GM21576 (cell line): Measurements from ENCODE around the gene B3GAT3.
"Not testable (repeated sequence)": the region's sequence is repeated elsewhere in the genome, so short reads cannot be mapped to it uniquely, and the experiment has no call there.

Source experiments
- ATAC-seq: cut with Tn5 transposase; IDR thresholded peaks from one replicate; pipeline ENCODE4 v1.9.1; 2021; ENCODE audit warnings: mild to moderate bottlenecking, moderate library complexity; ENCODE audit not compliant: unreplicated experiment

The B3GAT3 gene

DNA sequence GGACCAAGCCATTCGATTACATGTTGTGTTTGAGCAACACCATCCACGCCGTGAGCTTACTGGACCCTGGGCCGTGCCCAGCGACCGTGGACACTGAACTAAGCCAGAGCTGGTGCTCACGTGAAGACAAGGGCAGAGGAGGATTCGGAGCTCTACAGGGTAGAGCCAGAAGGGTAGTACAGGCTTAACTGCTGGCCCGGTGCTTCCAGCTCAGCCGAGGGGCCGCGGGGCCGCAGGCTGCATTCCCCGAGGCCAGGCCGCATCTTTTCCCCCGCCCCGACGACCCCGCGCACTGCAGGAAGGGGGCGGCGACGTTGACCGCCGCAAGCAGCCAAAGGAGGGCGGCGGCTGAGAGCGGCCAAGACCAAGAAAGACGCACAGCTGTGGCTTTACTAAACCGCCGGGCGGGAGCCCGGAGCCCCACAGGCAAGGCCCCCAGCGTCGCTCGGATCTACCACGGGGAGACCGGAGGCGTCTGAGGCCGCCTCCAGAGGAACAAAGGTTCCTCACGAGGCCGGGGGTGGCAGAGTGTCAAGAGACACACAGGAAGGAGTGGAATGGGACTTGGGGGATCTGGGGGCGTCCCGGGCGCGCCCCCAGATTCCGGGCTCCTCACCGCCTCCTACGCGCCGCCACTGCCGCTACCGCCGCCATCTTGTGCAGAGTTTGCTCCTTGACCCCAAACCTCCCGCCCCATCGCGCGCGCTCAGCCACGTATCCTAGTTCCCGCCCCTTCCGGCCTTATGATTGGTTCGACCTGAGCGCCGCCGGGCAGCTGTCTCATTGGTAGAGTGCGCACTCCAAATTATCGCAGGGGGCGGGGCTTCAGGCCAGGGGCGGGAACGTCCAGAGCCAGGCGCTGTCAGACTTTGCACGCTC, 24.4 kb upstream of the B3GAT3 start, which contains the start of gene GANAB:
GANAB (minus strand) TSS at position 668 of the 879 bp plus-strand sequence; CDS start at position 654, 14 bp downstream.
- peak; percentile 86 for ATAC-seq

DNA sequence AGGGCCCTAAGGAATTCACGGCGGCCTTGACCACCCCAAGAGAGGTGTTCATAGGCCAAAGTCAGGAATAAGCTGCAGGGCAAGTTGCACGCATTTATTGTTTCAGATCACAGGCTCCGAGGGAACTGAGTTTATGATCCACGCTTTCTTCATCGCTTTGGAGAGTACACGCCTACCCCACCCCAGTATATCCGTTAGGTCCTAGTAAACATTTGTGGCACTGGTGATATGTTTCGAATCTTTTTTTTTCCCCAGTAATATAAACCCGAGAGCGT, 23.8 kb upstream of the B3GAT3 start:
- ATAC-seq, result no peak

DNA sequence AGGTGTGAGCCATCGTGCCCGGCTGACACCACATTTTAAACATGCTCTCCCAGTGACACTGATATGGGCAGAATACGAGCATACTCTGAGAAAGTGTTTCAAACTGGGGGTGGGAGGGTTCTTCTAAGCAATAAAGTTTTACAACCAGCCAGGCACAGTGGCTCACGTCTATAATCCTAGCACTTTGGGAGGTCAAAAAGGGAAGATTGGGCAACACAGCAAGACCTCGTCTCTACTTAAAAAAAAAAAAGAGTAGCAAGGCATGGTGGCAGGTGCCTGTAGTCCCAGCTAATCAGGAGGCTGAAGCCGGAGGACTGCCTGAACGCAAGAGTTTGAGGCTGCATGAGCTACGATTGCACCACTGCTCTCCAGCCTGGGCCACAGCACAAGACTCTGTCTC, 22.4 kb upstream of the B3GAT3 start:
- ATAC-seq, result no peak

DNA sequence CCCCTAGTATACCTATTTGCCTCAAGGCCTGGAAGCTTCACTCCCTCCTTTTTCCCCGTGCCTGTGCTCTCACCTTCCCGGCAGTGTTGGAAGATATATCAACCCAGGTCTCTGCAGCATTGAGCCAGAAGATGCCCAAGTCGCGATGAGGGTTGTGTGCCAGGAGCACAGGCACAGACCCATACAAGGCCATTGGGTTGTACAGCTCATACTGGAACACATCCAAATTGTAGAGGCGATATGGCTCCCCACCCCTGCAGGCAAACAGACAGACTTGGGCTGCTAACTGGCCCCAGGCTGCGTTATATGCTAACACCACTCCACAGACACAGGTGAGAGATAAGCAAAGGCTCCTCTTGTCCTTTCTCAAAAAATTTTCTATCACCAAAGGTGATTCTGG, 10.7 kb upstream of the B3GAT3 start:
- no peak for ATAC-seq

DNA sequence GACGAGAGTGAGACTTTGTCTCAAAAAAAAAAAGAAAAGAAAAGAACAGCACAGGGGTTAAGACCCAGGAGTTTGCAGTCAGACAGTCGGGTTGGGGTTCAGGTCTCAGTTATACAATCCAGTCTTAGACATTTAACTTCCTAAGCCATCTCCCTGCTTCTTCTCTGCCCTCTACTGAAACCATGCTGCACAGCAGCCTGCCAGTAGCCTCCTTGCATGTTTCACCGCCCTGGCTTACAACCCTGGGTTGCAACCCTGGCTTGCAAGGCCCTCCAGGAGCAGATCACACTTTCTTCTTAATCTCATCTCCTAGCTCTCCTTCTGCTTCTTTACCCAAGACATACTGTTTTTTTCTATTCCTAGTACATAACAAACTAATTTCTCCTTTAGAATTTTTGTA, 5.9 kb upstream of the B3GAT3 start:
- ATAC-seq, result no peak

DNA sequence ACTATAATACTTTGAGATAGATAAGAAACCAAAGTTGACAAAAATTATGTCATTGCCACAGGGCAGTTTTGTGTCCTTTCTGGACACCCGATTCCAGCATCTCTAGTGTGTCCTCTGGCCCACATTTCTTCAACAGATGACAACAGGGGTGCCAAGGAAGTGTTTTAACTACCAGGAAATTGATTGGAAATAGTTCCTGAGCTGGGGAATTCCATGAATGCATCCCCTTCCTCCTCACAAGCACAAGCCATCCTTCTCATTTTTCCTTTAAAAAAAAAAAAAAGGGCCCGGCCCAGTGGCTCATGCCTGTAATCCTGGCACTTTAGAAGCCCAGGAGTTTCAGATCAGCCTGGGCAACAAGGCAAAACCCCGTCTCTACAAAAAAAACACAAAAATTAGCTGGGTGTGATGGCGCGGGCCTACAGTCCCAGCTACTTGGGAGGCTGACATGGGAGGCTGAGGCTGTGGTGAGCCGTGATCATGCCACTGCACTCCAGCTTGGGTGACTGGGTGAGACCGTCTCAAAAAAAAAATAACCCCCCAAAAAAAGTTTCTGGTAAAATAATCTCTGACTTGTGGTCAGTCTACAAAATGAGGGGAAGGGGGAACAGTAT, 797 bp upstream of the B3GAT3 start:
- ATAC-seq, result no peak

DNA sequence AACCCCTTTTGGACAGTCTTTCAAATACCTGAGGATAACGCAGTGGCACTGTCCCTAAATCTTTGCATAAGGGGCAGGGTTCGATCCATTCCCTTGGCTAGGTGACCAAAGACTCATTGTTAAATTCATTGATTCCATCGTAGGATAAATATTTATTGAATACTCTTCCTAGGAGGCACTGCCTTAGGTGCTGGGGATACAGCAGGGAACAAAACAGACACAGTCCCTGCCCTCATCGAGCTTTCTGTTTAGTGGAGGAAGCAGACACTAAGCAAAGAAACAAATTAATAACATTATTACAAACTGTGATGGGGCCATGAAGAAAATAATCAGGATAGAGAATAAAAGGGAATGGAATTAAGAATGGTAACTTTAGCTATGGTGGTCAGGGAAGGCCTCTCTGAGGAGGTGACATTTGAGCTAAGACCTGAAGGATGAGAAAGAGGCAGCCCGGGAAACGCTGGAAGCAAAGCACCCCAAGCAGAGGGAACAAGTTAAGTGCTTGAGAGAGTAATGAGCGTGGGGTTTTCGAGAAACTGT, 689 bp downstream of the B3GAT3 start:
- ATAC-seq, result no peak

DNA sequence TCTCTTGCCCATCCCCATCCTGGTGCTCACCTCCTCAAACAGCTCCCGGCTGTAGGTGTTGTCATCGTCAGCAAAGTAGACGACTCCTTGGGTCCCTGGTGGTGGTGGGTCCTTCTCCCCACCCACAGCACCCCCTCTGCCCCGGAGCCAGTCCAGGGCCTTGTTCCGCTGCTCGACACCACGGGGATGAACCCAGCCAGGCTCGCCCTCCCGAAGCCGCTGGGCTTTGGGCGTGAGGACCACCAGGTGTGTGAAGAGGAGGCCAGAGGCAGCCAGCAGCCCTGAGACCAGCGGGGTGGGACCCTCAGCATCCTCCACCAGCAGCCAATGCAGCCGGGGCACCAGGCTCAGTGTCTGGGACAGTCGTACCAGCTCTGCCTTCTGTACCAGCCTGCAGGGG, 4.8 kb downstream of the B3GAT3 start:
- not testable (repeated sequence) for ATAC-seq

DNA sequence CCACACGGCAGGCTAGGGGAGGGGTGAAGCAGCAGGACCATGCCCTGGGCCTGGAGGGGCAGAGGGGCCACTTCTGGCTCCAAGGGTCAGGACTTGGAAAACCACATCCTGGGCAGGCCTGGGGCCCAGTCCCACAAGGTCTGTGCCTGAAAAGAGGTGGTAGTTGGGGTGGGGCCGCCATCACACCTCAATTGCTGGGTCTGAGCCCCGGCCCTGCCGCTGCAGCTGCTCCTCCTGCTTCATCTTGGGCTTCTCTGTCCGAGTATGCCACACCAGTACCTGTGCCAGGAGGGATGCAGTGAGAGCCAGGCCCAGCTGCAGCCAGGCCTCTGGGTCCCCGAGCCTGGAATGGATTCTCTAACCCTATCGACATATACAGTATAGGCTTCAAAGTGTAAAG, 6.3 kb downstream of the B3GAT3 start:
- ATAC-seq, result no peak

DNA sequence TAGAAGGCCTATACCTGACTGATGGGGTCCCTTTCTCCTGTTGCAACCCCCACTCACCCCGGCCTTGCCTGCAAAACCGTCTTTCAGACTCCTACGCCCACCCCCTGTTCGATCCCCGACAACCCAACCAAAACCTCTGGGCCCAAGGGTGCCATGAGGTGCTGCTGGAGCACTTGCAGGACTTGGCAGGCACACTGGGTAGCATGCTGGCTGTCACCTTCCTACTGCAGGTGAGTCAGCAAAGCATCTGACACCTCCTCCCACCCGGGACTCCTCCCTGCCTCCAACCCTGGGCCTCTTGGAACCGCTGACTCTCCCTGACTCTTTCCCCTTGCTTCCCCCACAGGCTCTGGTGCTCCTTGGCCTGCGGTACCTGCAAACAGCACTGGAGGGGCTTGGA, 7.5 kb downstream of the B3GAT3 start:
- no peak for ATAC-seq

DNA sequence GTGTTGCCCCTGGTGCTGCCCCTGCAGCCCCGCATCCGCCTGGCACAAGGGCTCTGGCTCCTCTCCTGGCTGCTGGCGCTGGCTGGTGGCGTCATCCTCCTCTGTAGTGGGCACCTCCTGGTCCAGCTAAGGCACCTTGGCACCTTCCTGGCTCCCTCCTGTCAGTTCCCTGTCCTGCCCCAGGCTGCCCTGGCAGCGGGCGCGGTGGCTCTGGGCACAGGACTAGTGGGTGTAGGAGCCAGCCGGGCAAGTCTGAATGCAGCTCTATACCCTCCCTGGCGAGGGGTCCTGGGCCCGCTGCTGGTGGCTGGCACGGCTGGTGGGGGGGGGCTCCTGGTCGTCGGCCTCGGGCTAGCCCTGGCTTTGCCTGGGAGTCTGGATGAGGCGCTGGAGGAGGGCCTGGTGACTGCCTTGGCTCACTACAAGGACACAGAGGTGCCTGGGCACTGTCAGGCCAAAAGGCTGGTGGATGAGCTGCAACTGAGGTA, 8.5 kb downstream of the B3GAT3 start:
- ATAC-seq, result no peak

DNA sequence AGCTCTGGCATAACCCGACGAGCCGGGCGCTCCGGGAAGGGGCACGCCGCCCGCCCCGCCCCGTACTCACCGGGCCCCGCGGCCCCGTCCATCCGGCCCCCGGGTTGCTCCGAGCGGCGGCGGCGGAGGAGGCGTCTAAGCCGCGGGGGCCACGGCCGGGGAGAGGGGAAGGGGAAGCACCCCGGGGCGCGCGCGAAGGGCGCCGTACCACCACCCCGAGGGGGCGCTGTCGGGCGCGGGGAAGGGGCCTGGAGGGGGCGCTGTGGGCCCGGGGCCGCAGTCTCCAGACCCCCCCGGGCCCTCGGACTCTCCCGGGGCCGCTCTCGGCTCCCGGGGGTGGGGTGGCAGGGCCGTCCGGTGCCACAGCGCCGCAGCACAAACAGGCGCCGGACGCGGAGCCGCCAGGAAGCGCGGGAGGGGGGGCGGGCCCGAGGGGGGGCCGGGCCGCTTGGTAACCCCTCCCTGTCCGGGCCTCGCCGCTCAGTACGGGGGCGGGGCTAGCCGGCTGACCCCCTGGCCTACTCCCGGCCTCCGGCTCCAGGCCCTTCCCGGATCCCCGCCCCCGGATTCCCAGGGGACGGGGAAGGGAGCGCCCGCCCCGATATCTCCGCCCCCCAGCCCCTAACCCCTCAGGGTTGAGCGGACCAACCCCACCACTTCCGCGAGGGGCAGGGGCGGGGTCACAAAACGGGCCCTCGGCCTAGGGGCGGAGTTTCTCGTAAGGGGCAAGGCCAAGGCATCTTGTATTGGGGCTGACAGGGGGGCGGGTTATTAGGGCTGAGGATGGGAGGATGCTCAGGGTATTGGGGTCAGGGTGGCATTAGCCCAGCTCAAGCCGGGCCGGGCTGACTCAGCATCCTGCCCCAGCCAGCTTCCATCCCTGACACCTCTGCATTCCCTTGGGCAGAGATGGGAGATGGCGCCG, 9.2 kb downstream of the B3GAT3 start, which contains the start of the genes EML3 and ROM1:
EML3 (minus strand) TSS at position 410 of the 925 bp plus-strand sequence; CDS start at position 92, 318 bp downstream.
ROM1 (plus strand) TSS at position 892 of the 925 bp plus-strand sequence; CDS start at position 917, 25 bp downstream.
- peak; percentile 57 for ATAC-seq

DNA sequence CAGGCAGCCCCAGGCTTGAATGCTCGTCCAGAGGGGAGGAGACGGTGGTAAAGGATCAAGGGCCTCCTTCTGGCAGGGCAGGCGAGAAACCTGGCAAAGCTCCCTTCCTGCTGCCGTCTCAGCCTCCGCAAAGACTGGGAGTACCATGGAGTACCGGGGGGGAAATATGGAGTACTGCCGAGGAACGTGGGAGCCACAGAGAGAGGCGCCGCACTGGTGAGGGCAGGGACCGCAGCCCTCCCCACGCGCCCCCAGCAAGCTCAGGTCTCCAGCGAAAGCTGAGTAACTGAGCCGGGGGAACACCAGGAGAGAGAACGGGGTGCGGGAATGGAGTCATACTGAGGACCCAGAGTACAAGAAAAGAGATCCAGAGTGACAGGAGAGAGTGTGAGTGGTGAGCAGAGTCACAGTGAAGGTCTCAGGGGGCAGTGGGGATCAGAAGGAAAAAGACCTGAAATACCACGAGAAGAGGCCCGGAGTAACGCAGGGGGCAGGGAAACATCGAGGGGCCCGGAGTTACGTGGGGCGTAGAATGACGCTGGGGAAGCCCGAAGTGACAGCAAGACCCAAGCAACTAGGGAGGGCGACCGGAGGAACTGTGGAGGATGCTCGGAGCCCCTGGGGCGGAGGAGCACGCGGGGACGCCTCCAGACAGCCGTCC, 10.0 kb downstream of the B3GAT3 start:
- peak; percentile 10 for ATAC-seq

DNA sequence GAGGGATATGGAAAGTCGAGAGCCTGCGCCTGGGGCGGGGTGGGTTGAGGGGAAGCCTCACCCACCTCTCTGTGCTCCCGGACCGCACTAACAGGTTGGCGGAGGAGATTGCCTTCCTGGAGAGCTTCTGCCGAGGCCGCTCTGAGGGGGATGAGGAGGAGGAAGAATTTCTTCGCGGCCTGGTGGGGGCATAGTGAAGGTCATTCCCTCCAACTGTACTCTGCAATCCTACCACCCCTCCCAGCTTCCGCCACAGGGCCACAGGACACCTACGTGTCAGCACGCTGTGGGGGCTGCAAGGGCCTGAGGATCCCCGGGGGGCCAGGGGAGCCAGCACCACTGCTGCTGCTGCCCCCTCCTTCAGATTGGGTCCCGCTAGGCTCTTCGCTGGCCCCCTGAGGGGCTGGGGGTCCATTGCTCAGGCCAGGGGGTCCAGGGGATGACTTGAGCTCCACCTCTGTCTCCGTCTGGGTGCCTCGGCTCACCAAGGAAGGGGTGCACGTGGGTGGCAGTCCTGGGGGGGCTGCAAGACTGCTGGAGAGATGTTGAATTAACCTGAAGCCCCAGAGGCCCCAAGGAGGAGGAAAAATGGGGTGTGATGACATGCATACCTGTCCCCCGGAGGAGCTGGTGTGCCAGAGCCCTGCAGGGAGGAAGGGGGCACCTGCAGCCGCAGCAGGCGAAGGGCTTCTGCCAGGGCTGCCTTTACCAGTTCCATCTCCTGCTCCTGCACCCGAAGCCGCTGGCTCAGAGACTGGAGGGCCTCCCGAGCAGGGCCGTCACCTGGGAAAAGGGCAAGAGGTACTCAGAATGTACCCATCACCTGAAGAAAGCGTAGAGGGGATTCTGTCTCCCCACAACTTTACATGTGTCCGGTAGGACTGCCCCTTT, 10.7 kb downstream of the B3GAT3 start:
- ATAC-seq, result no peak

DNA sequence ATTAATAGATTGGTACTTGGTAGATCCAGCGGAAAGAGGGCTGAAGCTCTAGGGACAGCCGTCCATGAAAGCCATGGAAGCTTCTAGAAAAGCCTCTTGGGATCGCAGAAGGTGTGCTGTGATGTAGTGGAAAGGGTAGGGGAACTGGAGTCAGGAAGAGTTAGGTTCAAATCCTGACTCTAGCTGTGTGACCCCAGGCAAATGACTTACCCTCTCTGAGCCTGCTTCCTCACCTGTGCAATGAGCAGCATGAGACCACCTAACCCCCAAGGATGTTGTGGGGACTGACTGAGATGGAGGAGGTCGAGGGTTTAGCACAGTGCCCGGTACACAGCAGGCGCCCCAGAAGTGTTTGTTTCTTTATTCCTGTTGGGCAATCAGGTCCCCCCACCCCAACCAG, 11.4 kb downstream of the B3GAT3 start:
- ATAC-seq, result no peak

DNA sequence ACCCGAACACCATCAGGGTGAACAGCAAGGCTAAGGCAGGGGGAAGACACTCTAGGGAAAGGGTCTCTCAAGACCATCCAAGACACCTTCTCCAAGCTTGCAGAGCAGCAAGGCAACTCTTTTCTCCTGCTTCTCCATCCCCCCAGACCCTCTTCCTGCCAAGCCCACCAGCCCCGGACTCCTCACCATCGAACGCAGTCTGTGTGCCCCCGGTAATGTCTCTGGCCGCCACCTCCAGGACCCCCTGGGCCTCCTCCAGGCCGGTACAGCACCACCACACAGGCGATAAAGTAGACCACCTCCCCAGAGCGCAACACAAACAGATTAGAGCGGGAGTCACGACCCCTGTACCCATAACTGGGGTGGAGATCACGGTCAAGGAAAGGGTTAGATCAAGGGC, 13.0 kb downstream of the B3GAT3 start:
- no peak for ATAC-seq

DNA sequence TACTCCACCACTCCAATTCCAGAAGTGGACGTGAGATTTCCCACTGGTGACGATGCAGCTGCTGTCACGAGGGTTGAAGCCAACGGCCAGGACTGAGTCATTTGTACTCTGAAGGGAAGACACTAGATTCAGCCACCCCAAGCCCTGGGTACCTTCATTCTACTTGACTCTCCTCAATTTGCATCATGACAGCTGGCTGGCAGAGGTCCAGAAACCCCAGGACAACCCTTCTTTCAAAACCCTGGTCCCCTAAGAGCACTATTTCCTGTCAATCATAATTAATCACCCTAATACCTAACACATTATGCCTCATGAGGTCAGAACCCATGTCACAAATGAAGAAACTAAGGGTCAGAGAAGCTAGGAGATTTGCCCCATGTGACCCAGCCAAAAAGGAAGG, 14.1 kb downstream of the B3GAT3 start:
- ATAC-seq, result no peak

DNA sequence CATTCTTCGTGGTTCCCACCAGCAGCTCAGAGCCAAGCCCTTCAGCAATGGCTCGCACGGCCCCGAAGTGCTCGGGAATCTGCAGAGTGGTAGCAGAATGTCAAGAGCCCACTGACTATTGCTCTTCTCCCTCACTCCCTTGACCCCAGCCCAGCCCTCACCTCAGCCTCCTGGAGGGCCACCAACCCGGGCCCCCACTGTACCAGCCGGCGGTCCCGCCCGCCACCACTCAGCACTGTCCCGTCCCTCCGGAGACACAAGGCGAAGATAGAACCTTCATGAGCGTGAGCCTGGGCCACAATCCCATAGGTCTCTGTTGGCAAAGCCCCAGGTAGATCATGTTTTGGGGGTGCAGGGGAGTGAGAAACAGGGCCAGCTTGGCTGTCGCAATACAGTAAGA, 15.9 kb downstream of the B3GAT3 start:
- ATAC-seq, result no peak

DNA sequence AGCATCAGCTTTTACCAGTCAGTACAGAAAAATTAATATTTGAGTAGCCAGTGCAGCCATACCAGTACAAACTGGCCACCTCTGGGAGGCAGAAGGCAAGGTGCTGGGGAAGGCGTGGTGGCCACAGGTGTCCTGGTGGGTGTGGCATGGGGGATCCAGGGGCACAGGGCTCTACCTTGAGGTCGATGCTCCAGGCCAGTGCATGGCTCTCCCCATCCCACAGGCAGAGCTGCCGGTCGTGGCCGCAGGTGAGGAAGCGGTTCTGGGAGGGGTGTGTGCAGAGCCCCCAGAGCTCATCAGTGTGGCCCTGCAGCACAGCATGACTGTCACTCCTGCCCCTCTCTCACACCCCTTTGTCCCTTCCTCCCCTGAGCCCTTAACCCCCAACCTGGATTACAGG, 16.3 kb downstream of the B3GAT3 start:
- ATAC-seq, result no peak
